ENCODE measurements around the gene AKAP1. TPM values are rescaled to one million over a fixed set of nuclear protein-coding genes. Genes with fewer than 3 reads are reported as not detected.

AKAP1 gene
- total and polyA plus RNA-seq, 2 donors = 10.7 to 12.6 TPM

DNA sequence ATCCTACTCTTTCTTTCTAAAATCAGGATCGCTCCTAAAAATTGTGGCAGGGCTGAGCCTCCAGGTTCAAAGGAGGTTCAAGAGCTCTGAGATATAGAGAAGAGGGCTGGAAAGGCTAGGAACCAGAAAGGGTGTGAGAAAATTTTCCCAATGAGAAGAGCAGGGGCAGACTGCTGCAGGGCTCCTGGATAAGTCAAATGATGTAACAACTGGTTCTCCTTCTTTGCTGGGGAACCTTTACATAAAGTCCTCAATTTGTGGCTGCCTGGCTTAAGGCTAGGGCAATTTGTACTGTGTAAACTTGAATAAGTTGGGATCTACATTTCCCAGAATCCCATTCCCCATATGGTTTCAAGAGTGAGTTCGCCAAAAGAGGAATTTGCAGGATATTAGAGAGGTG, 16.3 kb upstream of the AKAP1 start:
- no peak for DNase-seq (ENCODE audit: low read depth in 6 of 9, low spot score in 9 of 9)
- Histone ChIP-seq H3K27me3 (ENCODE audit: control insufficient read depth in 2 of 2, insufficient read depth in 1 of 2, low read length in 1 of 2) (no peaks in the 10 kb centered on the region), H3K36me3 (ENCODE audit: control insufficient read depth in 2 of 2, insufficient read depth in 2 of 2, low read length in 1 of 2) (no peaks in the 10 kb centered on the region), H3K9me3 (ENCODE audit: control insufficient read depth in 2 of 2, insufficient read depth in 1 of 2, low read length in 1 of 2) (no peaks in the 10 kb centered on the region), H3K4me3 (ENCODE audit: low read length in 2 of 2) (no peak overlapping the region), H3K27ac (ENCODE audit: low read depth in 1 of 2, low read length in 1 of 2) (no peak overlapping the region), H3K4me1 (ENCODE audit: control insufficient read depth in 2 of 2, insufficient read depth in 2 of 2, low read length in 2 of 2) (no peaks in the 10 kb centered on the region)
- 98% methylated on average over 2 of the region's 2 CpGs for WGBS

DNA sequence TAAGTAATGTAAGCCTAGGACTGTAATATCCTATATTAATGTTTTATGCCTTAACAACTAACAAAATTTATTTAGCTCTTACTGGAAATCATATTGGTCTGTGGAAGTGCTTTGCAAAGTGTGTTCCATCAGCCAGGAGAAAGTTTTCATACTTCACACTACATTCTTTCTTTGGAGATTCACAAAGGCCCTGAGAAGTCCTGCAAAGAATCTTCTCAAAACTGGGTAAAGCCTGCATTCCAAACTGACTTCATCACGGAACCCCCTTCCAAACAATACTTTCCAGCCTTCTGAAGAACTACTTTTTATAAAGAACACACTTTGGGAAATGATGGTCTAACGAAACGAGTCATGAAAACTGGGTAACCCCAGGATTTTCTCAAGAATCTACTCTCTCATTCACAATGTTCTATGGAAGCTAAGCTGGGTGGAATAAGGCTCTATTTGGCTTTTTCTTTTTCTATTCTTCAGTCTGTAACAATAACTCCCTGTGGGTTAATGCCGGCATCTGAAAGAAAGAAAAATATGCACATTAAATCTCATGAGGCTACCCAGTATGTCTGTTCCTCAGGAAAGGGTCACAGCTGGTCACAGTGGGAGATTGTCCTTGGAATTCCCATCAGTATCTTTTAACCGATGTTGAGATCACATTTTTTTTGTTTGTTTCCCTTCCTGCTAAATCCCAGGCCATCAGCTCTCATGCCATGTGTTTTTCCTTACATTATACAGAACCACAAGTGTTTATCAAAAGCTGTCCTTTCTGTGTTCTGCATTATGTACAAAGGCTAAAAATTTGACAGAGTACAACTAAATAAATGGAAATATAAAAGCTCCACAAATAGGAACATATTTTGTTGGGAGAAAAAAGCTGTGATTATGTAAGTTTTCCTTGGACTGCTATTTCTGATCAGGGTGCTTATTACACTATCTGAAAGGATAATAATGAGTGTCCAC, 12.8 kb upstream of the AKAP1 start:
- Histone ChIP-seq H3K36me3 (ENCODE audit: control insufficient read depth in 2 of 2, insufficient read depth in 2 of 2, low read length in 1 of 2) (no peaks in the 10 kb centered on the region), H3K27me3 (ENCODE audit: control insufficient read depth in 2 of 2, insufficient read depth in 1 of 2, low read length in 1 of 2) (no peaks in the 10 kb centered on the region), H3K27ac (ENCODE audit: low read depth in 1 of 2, low read length in 1 of 2) (no peak overlapping the region), H3K4me1 (ENCODE audit: control insufficient read depth in 2 of 2, insufficient read depth in 2 of 2, low read length in 2 of 2) (no peaks in the 10 kb centered on the region), H3K9me3 (ENCODE audit: control insufficient read depth in 2 of 2, insufficient read depth in 1 of 2, low read length in 1 of 2) (no peaks in the 10 kb centered on the region), H3K4me3 (ENCODE audit: low read length in 2 of 2) (no peak overlapping the region)
- no peak for DNase-seq (ENCODE audit: low read depth in 6 of 9, low spot score in 9 of 9)
- WGBS = 88% methylated on average over 5 of the region's 5 CpGs

DNA sequence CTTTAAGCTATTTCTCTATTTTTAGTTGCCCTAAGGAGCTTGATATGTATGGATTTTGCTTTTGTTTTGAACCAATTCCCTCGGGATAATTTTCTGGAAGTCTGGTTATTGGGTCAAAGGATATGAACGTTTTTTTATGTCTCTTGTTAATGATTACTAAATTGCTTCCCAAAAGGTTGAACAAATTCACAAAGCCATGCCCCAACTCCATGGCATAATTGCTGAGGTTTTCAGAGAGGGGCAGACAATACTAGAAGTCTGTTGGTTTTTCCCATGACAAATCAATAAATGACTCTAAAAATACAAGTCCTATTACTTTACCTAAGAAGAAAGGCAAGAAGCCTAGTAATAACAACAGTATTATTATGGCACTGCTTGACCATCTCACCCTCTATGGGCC, 11.4 kb upstream of the AKAP1 start:
- no peaks in the 10 kb centered on the region for H3K27me3 ChIP-seq (ENCODE audit: control insufficient read depth in 2 of 2, insufficient read depth in 1 of 2, low read length in 1 of 2)
- 95% methylated on average over 2 of the region's 2 CpGs for WGBS
- no peak for DNase-seq (ENCODE audit: low read depth in 6 of 9, low spot score in 9 of 9)
- H3K27ac ChIP-seq (ENCODE audit: low read depth in 1 of 2, low read length in 1 of 2) = no peak overlapping the region
- no peaks in the 10 kb centered on the region for H3K36me3 ChIP-seq (ENCODE audit: control insufficient read depth in 2 of 2, insufficient read depth in 2 of 2, low read length in 1 of 2)
- no peak overlapping the region for H3K4me3 ChIP-seq (ENCODE audit: low read length in 2 of 2)
- no peaks in the 10 kb centered on the region for H3K9me3 ChIP-seq (ENCODE audit: control insufficient read depth in 2 of 2, insufficient read depth in 1 of 2, low read length in 1 of 2)
- no peaks in the 10 kb centered on the region for H3K4me1 ChIP-seq (ENCODE audit: control insufficient read depth in 2 of 2, insufficient read depth in 2 of 2, low read length in 2 of 2)

GRCh38 chr17:57075193-57075592, 9.9 kb upstream of the AKAP1 start:
- DNase-seq (ENCODE audit: low read depth in 6 of 9, low spot score in 9 of 9) = no peak
- no peaks in the 10 kb centered on the region for H3K36me3 ChIP-seq (ENCODE audit: control insufficient read depth in 2 of 2, insufficient read depth in 2 of 2, low read length in 1 of 2)
- H3K27ac ChIP-seq (ENCODE audit: low read depth in 1 of 2, low read length in 1 of 2) = no peak overlapping the region
- H3K9me3 ChIP-seq (ENCODE audit: control insufficient read depth in 2 of 2, insufficient read depth in 1 of 2, low read length in 1 of 2) = no peaks in the 10 kb centered on the region
- H3K4me3 ChIP-seq (ENCODE audit: low read length in 2 of 2) = no peak overlapping the region
- H3K4me1 ChIP-seq (ENCODE audit: control insufficient read depth in 2 of 2, insufficient read depth in 2 of 2, low read length in 2 of 2) = no peaks in the 10 kb centered on the region
- WGBS = 97% methylated on average over 3 of the region's 3 CpGs
- H3K27me3 ChIP-seq (ENCODE audit: control insufficient read depth in 2 of 2, insufficient read depth in 1 of 2, low read length in 1 of 2) = no peaks in the 10 kb centered on the region

GRCh38 chr17:57075785-57076184, 9.3 kb upstream of the AKAP1 start:
- H3K9me3 ChIP-seq (ENCODE audit: control insufficient read depth in 2 of 2, insufficient read depth in 1 of 2, low read length in 1 of 2) = no peaks in the 10 kb centered on the region
- no peak for DNase-seq (ENCODE audit: low read depth in 6 of 9, low spot score in 9 of 9)
- no peak overlapping the region for H3K4me3 ChIP-seq (ENCODE audit: low read length in 2 of 2)
- no peak overlapping the region for H3K27ac ChIP-seq (ENCODE audit: low read depth in 1 of 2, low read length in 1 of 2)
- H3K4me1 ChIP-seq (ENCODE audit: control insufficient read depth in 2 of 2, insufficient read depth in 2 of 2, low read length in 2 of 2) = no peaks in the 10 kb centered on the region
- 97% methylated on average over 3 of the region's 3 CpGs for WGBS
- H3K36me3 ChIP-seq (ENCODE audit: control insufficient read depth in 2 of 2, insufficient read depth in 2 of 2, low read length in 1 of 2) = no peaks in the 10 kb centered on the region
- H3K27me3 ChIP-seq (ENCODE audit: control insufficient read depth in 2 of 2, insufficient read depth in 1 of 2, low read length in 1 of 2) = no peaks in the 10 kb centered on the region

- H3K27me3 ChIP-seq (ENCODE audit: control insufficient read depth in 2 of 2, insufficient read depth in 1 of 2, low read length in 1 of 2) = no peaks in the 10 kb centered on the region
- 94% methylated on average over 2 of the region's 2 CpGs for WGBS
- no peak overlapping the region for H3K27ac ChIP-seq (ENCODE audit: low read depth in 1 of 2, low read length in 1 of 2)
- no peak for DNase-seq (ENCODE audit: low read depth in 6 of 9, low spot score in 9 of 9)
- H3K36me3 ChIP-seq (ENCODE audit: control insufficient read depth in 2 of 2, insufficient read depth in 2 of 2, low read length in 1 of 2) = no peaks in the 10 kb centered on the region
- no peak overlapping the region for H3K4me3 ChIP-seq (ENCODE audit: low read length in 2 of 2)
- no peaks in the 10 kb centered on the region for H3K9me3 ChIP-seq (ENCODE audit: control insufficient read depth in 2 of 2, insufficient read depth in 1 of 2, low read length in 1 of 2)
- no peaks in the 10 kb centered on the region for H3K4me1 ChIP-seq (ENCODE audit: control insufficient read depth in 2 of 2, insufficient read depth in 2 of 2, low read length in 2 of 2)
These were observed 8.0 kb upstream of the AKAP1 start for GRCh38 chr17:57077000-57077399.

DNA sequence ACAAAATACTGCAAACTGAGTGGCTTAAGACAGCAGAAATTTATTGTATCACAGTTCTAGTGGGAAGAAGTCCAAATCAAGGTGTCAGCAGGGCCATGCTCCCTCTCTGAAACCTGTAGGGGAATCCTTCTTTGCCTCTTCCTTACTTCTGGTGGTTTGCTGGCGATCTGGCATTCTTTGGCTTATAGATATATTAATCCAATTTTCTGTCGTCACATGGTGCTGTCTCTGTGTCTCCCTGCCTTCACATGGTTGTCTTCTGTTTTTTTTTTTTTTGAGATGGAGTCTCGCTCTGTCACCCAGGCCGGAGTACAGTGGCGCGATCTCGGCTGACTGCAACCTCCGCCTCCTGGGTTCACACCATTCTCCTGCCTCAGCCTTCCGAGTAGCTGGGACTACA, 6.8 kb upstream of the AKAP1 start:
- WGBS = 97% methylated on average over 9 of the region's 9 CpGs
- no peaks in the 10 kb centered on the region for H3K36me3 ChIP-seq (ENCODE audit: control insufficient read depth in 2 of 2, insufficient read depth in 2 of 2, low read length in 1 of 2)

GRCh38 chr17:57080718-57081117, 4.3 kb upstream of the AKAP1 start:
- no peak overlapping the region for H3K4me3 ChIP-seq (ENCODE audit: low read length in 2 of 2)
- no peaks in the 10 kb centered on the region for H3K9me3 ChIP-seq (ENCODE audit: control insufficient read depth in 2 of 2, insufficient read depth in 1 of 2, low read length in 1 of 2)
- no peaks in the 10 kb centered on the region for H3K36me3 ChIP-seq (ENCODE audit: control insufficient read depth in 2 of 2, insufficient read depth in 2 of 2, low read length in 1 of 2)
- peaks cover 0 to under 1% of the 10 kb centered on the region in 2 donors for H3K4me1 ChIP-seq (ENCODE audit: control insufficient read depth in 2 of 2, insufficient read depth in 2 of 2, low read length in 2 of 2)
- no peaks in the 10 kb centered on the region for H3K27me3 ChIP-seq (ENCODE audit: control insufficient read depth in 2 of 2, insufficient read depth in 1 of 2, low read length in 1 of 2)
- 96% methylated on average over 2 of the region's 2 CpGs for WGBS
- no peak overlapping the region for H3K27ac ChIP-seq (ENCODE audit: low read depth in 1 of 2, low read length in 1 of 2)
- no peak for DNase-seq (ENCODE audit: low read depth in 6 of 9, low spot score in 9 of 9)

More for the DNA sequence above, 6.8 kb upstream of the AKAP1 start:
- Histone ChIP-seq H3K4me1 (ENCODE audit: control insufficient read depth in 2 of 2, insufficient read depth in 2 of 2, low read length in 2 of 2) (no peaks in the 10 kb centered on the region), H3K27me3 (ENCODE audit: control insufficient read depth in 2 of 2, insufficient read depth in 1 of 2, low read length in 1 of 2) (no peaks in the 10 kb centered on the region), H3K9me3 (ENCODE audit: control insufficient read depth in 2 of 2, insufficient read depth in 1 of 2, low read length in 1 of 2) (no peaks in the 10 kb centered on the region), H3K4me3 (ENCODE audit: low read length in 2 of 2) (no peak overlapping the region), H3K27ac (ENCODE audit: low read depth in 1 of 2, low read length in 1 of 2) (no peak overlapping the region)
- no peak for DNase-seq (ENCODE audit: low read depth in 6 of 9, low spot score in 9 of 9)

GRCh38 chr17:57082441-57082840, 2.6 kb upstream of the AKAP1 start:
- Histone ChIP-seq H3K4me3 (ENCODE audit: low read length in 2 of 2) (no peak overlapping the region), H3K27ac (ENCODE audit: low read depth in 1 of 2, low read length in 1 of 2) (no peak overlapping the region), H3K9me3 (ENCODE audit: control insufficient read depth in 2 of 2, insufficient read depth in 1 of 2, low read length in 1 of 2) (no peaks in the 10 kb centered on the region), H3K4me1 (ENCODE audit: control insufficient read depth in 2 of 2, insufficient read depth in 2 of 2, low read length in 2 of 2) (peaks cover 6 to 9% of the 10 kb centered on the region in 2 donors), H3K36me3 (ENCODE audit: control insufficient read depth in 2 of 2, insufficient read depth in 2 of 2, low read length in 1 of 2) (no peaks in the 10 kb centered on the region), H3K27me3 (ENCODE audit: control insufficient read depth in 2 of 2, insufficient read depth in 1 of 2, low read length in 1 of 2) (no peaks in the 10 kb centered on the region)
- no peak for DNase-seq (ENCODE audit: low read depth in 6 of 9, low spot score in 9 of 9)
- 95% methylated on average over 2 of the region's 2 CpGs for WGBS

Data from thymus (tissue), 11 donors.